Kidney epithelial cell (primary cell): Measurements from ENCODE around the gene GJA3. TPM values are rescaled to one million over a fixed set of nuclear protein-coding genes. Genes with fewer than 3 reads are reported as not detected.

Source experiments
- DNase-seq: peaks from one replicate; pipeline ENCODE4 v3.0.0-alpha.2; 2010; ENCODE audit warnings: low read depth
- H3K27me3 ChIP-seq: 2 replicates; pipeline ENCODE4 v1.6.0; 2011; ENCODE audit warnings: low read length; ENCODE audit not compliant: control insufficient read depth, insufficient read depth
- H3K36me3 ChIP-seq: 2 replicates; pipeline ENCODE4 v1.5.1; 2011; ENCODE audit warnings: low read length; ENCODE audit not compliant: control insufficient read depth, insufficient read depth
- H3K4me3 ChIP-seq: 2 replicates; pipeline ENCODE4 v1.5.1; 2011; ENCODE audit warnings: low read depth, mild to moderate bottlenecking, control low read depth, low read length
- total RNA-seq: library from RNA; depleted of rRNA; stranded (reverse); fragments of >200 nt; gene quantifications from 2 replicates; pipeline ENCODE4 v1.2.3, GENCODE V29; 2015
- TF ChIP-seq, protein P1 (sequence below): IDR thresholded peaks from 2 replicates; pipeline ENCODE4 v1.5.1; 2011; ENCODE audit warnings: mild to moderate bottlenecking, moderate library complexity, low read length, control low read depth, inconsistent platforms; ENCODE audit not compliant: insufficient read depth, poor library complexity, severe bottlenecking

GJA3 gene
- total RNA-seq, 1 donor from 2014 or later, result 1.0 TPM

DNA sequence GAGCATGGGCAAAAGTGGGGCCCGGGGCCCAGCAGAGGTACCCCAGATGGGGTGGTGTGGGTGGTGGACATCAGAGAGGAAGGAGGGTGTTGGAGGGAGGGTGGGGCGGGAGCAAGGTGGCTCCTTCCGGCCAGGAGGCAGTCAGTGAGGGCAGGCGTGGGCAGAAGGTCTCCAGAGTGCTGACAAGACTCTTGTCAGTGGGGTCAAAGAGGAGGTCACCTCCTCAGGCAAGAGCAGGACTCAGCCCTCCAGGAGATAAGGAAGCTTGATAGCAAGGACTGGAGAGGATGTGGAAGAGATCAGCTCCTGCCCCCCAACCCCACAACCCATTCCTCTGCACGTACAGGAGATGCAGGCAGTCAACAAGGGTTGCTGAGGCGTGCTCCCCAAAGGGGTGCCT, 9.8 kb downstream of the GJA3 start:
- TF ChIP-seq, protein P1, sequence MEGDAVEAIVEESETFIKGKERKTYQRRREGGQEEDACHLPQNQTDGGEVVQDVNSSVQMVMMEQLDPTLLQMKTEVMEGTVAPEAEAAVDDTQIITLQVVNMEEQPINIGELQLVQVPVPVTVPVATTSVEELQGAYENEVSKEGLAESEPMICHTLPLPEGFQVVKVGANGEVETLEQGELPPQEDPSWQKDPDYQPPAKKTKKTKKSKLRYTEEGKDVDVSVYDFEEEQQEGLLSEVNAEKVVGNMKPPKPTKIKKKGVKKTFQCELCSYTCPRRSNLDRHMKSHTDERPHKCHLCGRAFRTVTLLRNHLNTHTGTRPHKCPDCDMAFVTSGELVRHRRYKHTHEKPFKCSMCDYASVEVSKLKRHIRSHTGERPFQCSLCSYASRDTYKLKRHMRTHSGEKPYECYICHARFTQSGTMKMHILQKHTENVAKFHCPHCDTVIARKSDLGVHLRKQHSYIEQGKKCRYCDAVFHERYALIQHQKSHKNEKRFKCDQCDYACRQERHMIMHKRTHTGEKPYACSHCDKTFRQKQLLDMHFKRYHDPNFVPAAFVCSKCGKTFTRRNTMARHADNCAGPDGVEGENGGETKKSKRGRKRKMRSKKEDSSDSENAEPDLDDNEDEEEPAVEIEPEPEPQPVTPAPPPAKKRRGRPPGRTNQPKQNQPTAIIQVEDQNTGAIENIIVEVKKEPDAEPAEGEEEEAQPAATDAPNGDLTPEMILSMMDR, result no peak
- Histone ChIP-seq H3K27me3 (peaks cover 36% of the 10 kb centered on the region), H3K4me3 (no peak overlapping the region), H3K36me3 (no peaks in the 10 kb centered on the region)
- DNase-seq, result no peak

DNA sequence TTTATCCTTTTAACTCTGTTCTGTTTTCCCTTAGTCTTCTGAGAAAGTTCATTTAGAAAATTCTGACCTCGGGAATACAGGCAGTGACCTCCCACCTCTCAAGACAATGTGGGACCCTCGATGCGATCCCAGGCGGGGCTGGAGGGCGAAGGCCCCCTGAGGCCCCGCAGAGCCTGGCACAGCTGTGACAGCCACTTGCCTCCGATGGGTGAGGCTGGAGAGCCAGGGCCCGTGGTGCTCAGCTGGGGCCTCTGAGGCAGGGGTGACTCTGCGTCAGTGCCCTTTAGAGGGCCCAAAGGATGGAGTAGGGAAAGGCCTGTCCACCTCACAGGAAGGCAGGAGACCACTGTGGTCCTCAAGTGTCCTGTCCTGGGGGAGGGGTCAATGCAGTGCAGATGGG, 10.3 kb downstream of the GJA3 start:
- Histone ChIP-seq H3K27me3 (peaks cover 39% of the 10 kb centered on the region), H3K36me3 (no peaks in the 10 kb centered on the region), H3K4me3 (no peak overlapping the region)
- TF ChIP-seq, protein P1, result no peak
- no peak for DNase-seq

DNA sequence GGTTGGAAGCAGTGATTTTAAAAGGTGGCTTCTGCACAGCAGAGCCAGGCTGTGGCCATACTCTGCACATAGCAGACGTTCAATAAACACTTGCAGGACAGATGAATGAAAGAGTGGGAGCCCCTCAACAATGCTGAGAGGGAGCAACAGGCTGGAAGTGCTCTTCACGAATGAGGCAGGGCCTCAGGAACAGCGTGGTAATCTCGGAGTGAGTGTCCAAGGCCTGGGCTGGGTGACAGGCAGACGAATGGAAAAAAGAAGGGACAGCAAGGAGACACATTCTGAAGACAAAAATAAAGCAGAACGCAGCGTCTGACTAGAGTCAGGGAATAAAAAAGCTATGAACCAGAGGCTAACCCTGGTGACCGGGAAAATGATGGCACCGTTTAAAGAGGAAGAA, 11.1 kb downstream of the GJA3 start:
- TF ChIP-seq, protein P1, result no peak
- no peak for DNase-seq
- H3K36me3 ChIP-seq, result no peaks in the 10 kb centered on the region
- no peak overlapping the region for H3K4me3 ChIP-seq
- peaks cover 40% of the 10 kb centered on the region for H3K27me3 ChIP-seq

DNA sequence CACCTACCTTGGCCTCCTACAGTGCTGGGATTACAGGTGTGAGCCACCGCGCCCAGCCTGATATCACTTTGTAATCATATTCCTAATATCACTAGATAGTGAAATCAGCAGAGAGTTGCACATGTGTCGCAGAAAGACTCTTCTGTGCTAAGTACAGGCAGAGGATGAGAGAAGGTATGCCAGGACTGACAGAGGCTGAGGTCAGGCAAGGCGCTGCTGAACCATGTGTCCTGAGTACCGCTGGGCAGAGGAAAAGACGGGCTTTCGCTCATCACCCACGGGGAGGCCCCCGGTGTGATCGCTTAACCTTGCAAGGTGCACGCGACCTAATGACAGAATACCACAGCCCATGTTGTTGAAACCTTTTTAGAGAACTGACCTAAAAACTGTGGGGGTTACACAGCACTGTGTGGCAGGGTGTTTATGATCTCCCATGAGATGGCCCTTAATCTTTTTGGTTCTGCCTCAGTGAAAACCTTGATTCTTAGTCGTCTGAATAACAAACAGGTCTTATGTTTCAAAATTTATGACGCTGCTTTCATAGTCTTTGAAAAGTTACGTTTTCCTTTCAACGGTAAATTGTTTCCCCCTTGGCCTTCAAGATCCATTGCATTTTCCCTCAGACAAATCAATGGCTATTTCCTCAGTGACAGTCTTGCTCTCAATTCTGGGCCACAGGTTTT, 12.2 kb downstream of the GJA3 start:
- TF ChIP-seq, protein P1, result no peak
- H3K36me3 ChIP-seq, result no peaks in the 10 kb centered on the region
- DNase-seq, result no peak
- H3K4me3 ChIP-seq, result no peak overlapping the region
- H3K27me3 ChIP-seq, result peaks cover 45% of the 10 kb centered on the region

DNA sequence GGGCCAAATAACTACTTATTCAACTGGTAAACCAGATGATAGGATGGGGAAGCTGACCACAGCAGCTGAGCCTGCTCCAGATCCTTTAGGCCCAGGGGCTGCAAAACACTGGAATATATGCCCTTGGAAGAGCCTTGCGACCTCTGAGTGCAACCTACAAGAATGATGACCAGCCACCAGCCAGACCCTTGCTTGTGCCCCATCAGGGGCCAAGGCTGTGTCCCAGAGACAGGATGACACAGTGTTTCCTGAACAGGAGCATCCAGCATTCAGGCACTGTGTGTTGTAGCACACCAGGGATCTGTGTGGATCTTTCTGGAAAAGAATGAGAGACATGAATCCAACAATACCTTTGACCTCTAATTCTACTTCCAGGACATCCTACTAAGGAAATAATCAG, 14.5 kb downstream of the GJA3 start:
- TF ChIP-seq, protein P1, result no peak
- H3K4me3 ChIP-seq, result no peak overlapping the region
- DNase-seq, result no peak
- peaks cover 63% of the 10 kb centered on the region for H3K27me3 ChIP-seq
- no peaks in the 10 kb centered on the region for H3K36me3 ChIP-seq

DNA sequence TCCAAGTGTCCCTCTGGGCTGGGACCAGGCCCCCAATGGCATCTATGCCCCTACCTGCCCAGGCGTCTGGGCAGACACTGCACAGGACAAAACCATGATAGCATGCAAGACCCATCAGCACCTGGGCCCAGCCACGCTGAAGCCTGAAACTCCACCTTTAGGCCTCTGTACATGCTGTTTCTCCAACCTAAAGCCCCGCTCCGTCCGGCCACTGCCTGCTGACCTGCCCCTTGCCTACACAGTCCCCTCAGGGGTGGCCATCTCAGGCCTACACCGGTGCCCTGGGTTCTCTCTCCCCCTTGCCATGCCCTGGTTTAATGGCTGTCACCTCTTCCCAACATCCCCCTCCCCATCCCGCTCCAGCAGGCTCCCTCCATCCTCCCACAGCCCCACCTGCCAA, 15.3 kb downstream of the GJA3 start:
- Histone ChIP-seq H3K36me3 (no peaks in the 10 kb centered on the region), H3K27me3 (peaks cover 65% of the 10 kb centered on the region), H3K4me3 (no peak overlapping the region)
- no peak for DNase-seq
- TF ChIP-seq, protein P1, result no peak
